Stomach (tissue), 9 donors: ENCODE results near the gene OSMR. TPM values are rescaled to one million over a fixed set of nuclear protein-coding genes. Genes with fewer than 3 reads are reported as not detected.

ENCODE experiments used
- DNase-seq, 2 donors: peaks; one replicate each; pipeline versions ENCODE4 v3.0.0 to v3.0.0-alpha.2; 2013 to 2019
- H3K27ac ChIP-seq, 5 donors: fragments of 200-600 bp in 4 of 5; sonication (generic) in 4 of 5; one replicate each; pipeline ENCODE4 v1.5.1; 2013 to 2019; ENCODE audit warnings: mild to moderate bottlenecking in 1 of 5, moderate library complexity in 1 of 5
- H3K27me3 ChIP-seq, 3 donors: fragments of 200-600 bp; sonication (generic); one replicate each; pipeline ENCODE4 v1.5.1; 2017 to 2019; ENCODE audit warnings: mixed run types in 1 of 3
- H3K36me3 ChIP-seq, 4 donors: fragments of 200-600 bp; sonication (generic); 1 replicate in 3 of 4; 2 replicates in 1 of 4; pipeline ENCODE4 v1.5.1; 2016 to 2019
- H3K4me1 ChIP-seq, 4 donors: fragments of 200-600 bp; sonication (generic); one replicate each; pipeline ENCODE4 v1.5.1; 2016 to 2019
- H3K4me3 ChIP-seq, 4 donors: fragments of 200-600 bp; sonication (generic) in 3 of 4; one replicate each; pipeline ENCODE4 v1.5.1; 2016 to 2019; ENCODE audit warnings: mild to moderate bottlenecking in 1 of 4
- H3K9me3 ChIP-seq, 4 donors: fragments of 200-600 bp; sonication (generic); one replicate each; pipeline ENCODE4 v1.5.1; 2016 to 2019
- CTCF ChIP-seq, 7 experiments: fragments of 450-650 bp in 4 of 7; fragments of 200-600 bp in 3 of 7; sonication (generic) in 3 of 7; IDR thresholded peaks; one replicate each; pipeline ENCODE4 v1.5.1; 2016 to 2019; ENCODE audit warnings: antibody characterized with exemption in 7 of 7, control low read depth in 2 of 7, mild to moderate bottlenecking in 1 of 7
- EP300 ChIP-seq: sonication (generic); formaldehyde crosslinking; IDR thresholded peaks from one replicate; pipeline ENCODE4 v1.6.1; 2017; ENCODE audit warnings: antibody characterized with exemption
- POLR2A ChIP-seq, 4 donors: fragments of 450-650 bp; IDR thresholded peaks; one replicate each; pipeline ENCODE4 v1.6.1; 2016; ENCODE audit warnings: antibody characterized with exemption in 4 of 4, control low read depth in 2 of 4, mild to moderate bottlenecking in 1 of 4, moderate library complexity in 1 of 4
- POLR2AphosphoS5 ChIP-seq, 3 donors: sonication (generic); formaldehyde crosslinking; IDR thresholded peaks; one replicate each; pipeline ENCODE4 v1.6.1; 2016; ENCODE audit warnings: antibody characterized with exemption in 3 of 3
- WGBS, 5 donors: extraction: QIAGEN DNeasy Blood & Tissue Kit in 3 of 5; methylation state at CpG; one replicate each; pipeline versions ENCODE4 v1.1.5 to v1.1.7; 2013 to 2018; 5-methylcytosine and 5-hydroxymethylcytosine counted together
- intact Hi-C: fragments of 100-400 bp; cut with DNase I; formaldehyde crosslinking; loops from one replicate; pipeline ENCODE4 v1.15.1; 2023; ENCODE audit warnings: low total_unique reads
- polyA plus RNA-seq, 3 donors: library from polyadenylated mRNA; stranded (reverse); fragments of 200-250 nt; gene quantifications; one replicate each; pipeline ENCODE4 v1.2.3, GENCODE V29; 2013
- total RNA-seq, 5 donors: library from RNA; depleted of rRNA; stranded (reverse); fragments of >200 nt; gene quantifications; one replicate each; pipeline versions ENCODE4 v1.1.0 to v1.2.3, GENCODE V29; 2014 to 2016
- donor health status: healthy with polysubstance abuse.
- donor health status: Bipolar disorder and iron deficiency.
- donor health status: healthy.

OSMR gene
- total and polyA plus RNA-seq, 8 donors, result 2.7 to 50.3 (median 11.9) TPM

- DNase-seq, result peak in 1 of 2 donors; percentile 49
- Histone ChIP-seq H3K9me3 (no peaks in the 10 kb centered on the region), H3K4me3 (no peak overlapping the region), H3K27ac (no peak overlapping the region), H3K36me3 (peaks cover 0 to 9% (median 3%) of the 10 kb centered on the region in 4 donors), H3K4me1 (peaks cover 0 to 5% (median 2%) of the 10 kb centered on the region in 4 donors), H3K27me3 (no peaks in the 10 kb centered on the region)
- intact Hi-C loops, result no loop called here
- 30 to 43% (median 35%) methylated on average over 3 of the region's 3 CpGs for WGBS, 5 donors
- TF ChIP-seq EP300 (no peak), CTCF (IDR thresholded peaks at IDR 0.05) (peak in 4 of 7 experiments; percentile 16 to 82 (median 35))
Observed at GRCh38 chr5:38831909-38832308, 13.9 kb upstream of the OSMR start.

GRCh38 chr5:38832810-38833209, 13.0 kb upstream of the OSMR start:
- intact Hi-C loops, result no loop called here
- Histone ChIP-seq H3K4me1 (peaks cover 0 to 5% (median 2%) of the 10 kb centered on the region in 4 donors), H3K36me3 (peaks cover 0 to under 1% (median under 1%) of the 10 kb centered on the region in 4 donors), H3K9me3 (no peaks in the 10 kb centered on the region), H3K27ac (no peak overlapping the region), H3K4me3 (no peak overlapping the region), H3K27me3 (no peaks in the 10 kb centered on the region)
- no peak for DNase-seq
- WGBS, 5 donors, result 71 to 82% (median 77%) methylated on average over 4 of the region's 4 CpGs
- TF ChIP-seq CTCF (IDR thresholded peaks at IDR 0.05) (no peak), EP300 (no peak), POLR2AphosphoS5 (IDR thresholded peaks at IDR 0.05) (no peak), POLR2A (IDR thresholded peaks at IDR 0.05) (no peak)

GRCh38 chr5:38835887-38836286, 9.9 kb upstream of the OSMR start:
- DNase-seq, result no peak
- Histone ChIP-seq H3K4me3 (no peak overlapping the region), H3K4me1 (peaks cover 0 to 5% (median 2%) of the 10 kb centered on the region in 4 donors), H3K27me3 (no peaks in the 10 kb centered on the region), H3K27ac (no peak overlapping the region), H3K9me3 (no peaks in the 10 kb centered on the region), H3K36me3 (no peaks in the 10 kb centered on the region)
- WGBS, 5 donors, result 40 to 68% (median 60%) methylated on average over 2 of the region's 2 CpGs
- no peak for TF ChIP-seq EP300
- no peak for TF ChIP-seq POLR2AphosphoS5 (IDR thresholded peaks at IDR 0.05)
- no peak for TF ChIP-seq CTCF (IDR thresholded peaks at IDR 0.05)
- no peak for TF ChIP-seq POLR2A (IDR thresholded peaks at IDR 0.05)
- intact Hi-C loops, result no loop called here

GRCh38 chr5:38837416-38837815, 8.4 kb upstream of the OSMR start:
- DNase-seq, result no peak
- Histone ChIP-seq H3K27me3 (no peaks in the 10 kb centered on the region), H3K4me3 (no peak overlapping the region), H3K27ac (no peak overlapping the region), H3K36me3 (peaks cover 0 to 4% (median 0%) of the 10 kb centered on the region in 4 donors), H3K4me1 (peaks cover 0 to 5% (median 0%) of the 10 kb centered on the region in 4 donors), H3K9me3 (no peaks in the 10 kb centered on the region)
- WGBS, 5 donors, result 49 to 87% (median 82%) methylated on average over 2 of the region's 2 CpGs
- intact Hi-C loops, result no loop called here
- TF ChIP-seq CTCF (IDR thresholded peaks at IDR 0.05) (no peak), POLR2A (IDR thresholded peaks at IDR 0.05) (no peak), POLR2AphosphoS5 (IDR thresholded peaks at IDR 0.05) (no peak), EP300 (no peak)
